NCI-H510A (cell line): ENCODE measurements around the gene SNAPC2.

Source experiments
- DNase-seq: peaks from one replicate; lab custom pipeline; 2025; lab: John Stamatoyannopoulos, UW

SNAPC2 gene

DNA sequence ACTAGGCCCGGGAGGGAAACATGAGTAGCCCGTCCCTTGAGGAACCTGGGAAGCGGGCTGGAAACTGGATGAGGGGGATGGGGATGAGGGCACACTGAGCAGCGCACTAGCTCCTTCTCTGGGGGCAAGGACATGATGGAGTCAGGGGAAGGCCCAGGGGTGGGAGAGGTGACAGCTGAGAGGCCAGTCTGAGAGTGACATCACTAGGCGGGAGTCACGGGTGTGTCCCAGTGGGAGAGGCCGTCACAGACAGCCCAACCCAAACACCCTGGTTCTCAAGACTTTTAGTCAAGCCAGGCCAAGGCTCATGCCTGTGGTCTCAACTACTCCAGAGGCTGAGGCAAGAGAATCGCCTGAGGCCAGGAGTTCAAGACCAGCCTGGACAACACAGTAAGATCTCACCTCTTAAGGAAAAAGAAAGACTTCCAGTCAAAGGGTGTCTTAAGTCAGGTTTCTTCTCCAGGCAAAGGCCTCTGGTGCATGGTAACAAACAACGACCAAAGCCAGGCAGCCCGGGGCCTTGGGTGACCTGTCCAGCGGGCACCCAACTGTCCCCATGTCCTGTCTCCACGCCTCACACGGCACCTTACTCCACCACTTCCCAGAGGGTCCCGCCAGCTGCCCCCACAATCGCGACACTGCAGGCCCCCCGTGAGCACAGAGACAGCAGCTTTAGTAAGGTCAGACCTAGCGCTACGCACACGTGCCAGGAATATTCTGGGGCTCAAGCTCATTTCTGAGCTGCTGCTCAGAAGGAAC lies 48.8 kb downstream of the SNAPC2 start:
- DNase-seq: no peak

- no peak for DNase-seq
Measured at GRCh38 chr19:7969555-7969939, 49.4 kb downstream of the SNAPC2 start.

DNA sequence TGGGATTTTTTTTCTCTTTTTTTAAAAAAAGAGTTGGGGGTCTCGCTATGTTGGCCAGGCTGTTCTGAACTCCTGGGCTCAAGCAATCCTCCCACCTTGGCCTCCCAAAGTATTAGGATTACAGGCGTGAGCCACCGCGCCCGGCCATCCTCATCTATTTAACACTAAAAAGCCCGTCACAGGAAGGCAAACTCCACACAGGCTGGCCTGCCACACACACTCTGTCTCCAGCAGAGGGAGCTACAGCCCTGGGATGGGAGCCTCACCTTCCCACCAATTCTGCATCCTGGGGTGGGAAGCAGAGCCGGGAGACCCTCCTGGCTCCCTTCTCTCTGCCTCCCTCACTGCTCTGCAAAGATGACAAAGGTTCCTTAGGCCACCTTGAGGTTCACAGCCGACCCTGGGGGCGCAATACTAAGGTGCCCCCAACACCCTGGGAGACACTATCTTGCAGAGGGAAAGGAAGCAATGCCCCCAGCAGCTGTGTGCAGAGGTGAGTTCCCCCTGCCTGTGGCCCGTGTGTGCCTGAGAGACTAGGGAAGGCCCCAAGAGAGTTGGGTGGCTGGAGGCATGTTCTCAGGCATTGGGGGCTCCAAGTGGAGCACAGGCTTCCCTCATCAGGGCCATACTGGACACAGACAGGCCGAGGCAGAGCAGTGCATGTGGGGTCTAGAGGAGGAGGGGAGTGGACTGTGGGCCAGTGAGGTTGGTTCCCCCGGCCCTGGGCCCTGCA lies 50.7 kb downstream of the SNAPC2 start:
- no peak for DNase-seq

GRCh38 chr19:7971553-7972520 lies 51.7 kb downstream of the SNAPC2 start:
- DNase-seq: no peak
